Gastroesophageal sphincter (tissue), 4 donors: ENCODE results near the gene FAM13A. TPM values are rescaled to one million over a fixed set of nuclear protein-coding genes. Genes with fewer than 3 reads are reported as not detected.

Experiments
- ATAC-seq: fragments of 150-250 bp; one replicate; pipeline ENCODE4 v1.9.1; 2016; ENCODE audit warnings: mild to moderate bottlenecking, moderate library complexity
- H3K27ac ChIP-seq, 4 donors: fragments of 200-600 bp; sonication (generic) in 3 of 4; 1 replicate in 3 of 4; 2 replicates in 1 of 4; pipeline ENCODE4 v1.5.1; 2016 to 2019
- H3K27me3 ChIP-seq: fragments of 200-600 bp; sonication (generic); one replicate; pipeline ENCODE4 v1.5.1; 2019
- H3K36me3 ChIP-seq, 2 donors: fragments of 200-600 bp; sonication (generic); one replicate each; pipeline ENCODE4 v1.5.1; 2019; ENCODE audit warnings: control low read depth in 1 of 2
- H3K4me1 ChIP-seq, 3 donors: fragments of 200-600 bp; sonication (generic); 1 replicate in 2 of 3; 2 replicates in 1 of 3; pipeline ENCODE4 v1.5.1; 2016 to 2019; ENCODE audit warnings: control low read depth in 2 of 3
- H3K4me3 ChIP-seq, 2 donors: fragments of 200-600 bp; sonication (generic); one replicate each; pipeline ENCODE4 v1.5.1; 2019; ENCODE audit warnings: mild to moderate bottlenecking in 1 of 2, moderate library complexity in 1 of 2
- H3K9me3 ChIP-seq, 3 donors: fragments of 200-600 bp; sonication (generic); one replicate each; pipeline ENCODE4 v1.5.1; 2017 to 2019; ENCODE audit warnings: control low read depth in 2 of 3
- CTCF ChIP-seq, 4 experiments: fragments of 200-600 bp in 2 of 4; fragments of 450-650 bp in 2 of 4; sonication (generic) in 1 of 4; IDR thresholded peaks; one replicate each; pipeline ENCODE4 v1.5.1; 2017 to 2019; ENCODE audit warnings: antibody characterized with exemption in 4 of 4, mild to moderate bottlenecking in 2 of 4, moderate library complexity in 2 of 4
- EP300 ChIP-seq: sonication (generic); formaldehyde crosslinking; IDR thresholded peaks from one replicate; pipeline ENCODE4 v1.6.1; 2017; ENCODE audit warnings: antibody characterized with exemption, mild to moderate bottlenecking
- POLR2A ChIP-seq, 2 donors: fragments of 450-650 bp; IDR thresholded peaks; one replicate each; pipeline ENCODE4 v1.6.1; 2017; ENCODE audit warnings: antibody characterized with exemption in 2 of 2, mild to moderate bottlenecking in 2 of 2, moderate library complexity in 1 of 2
- POLR2AphosphoS5 ChIP-seq: sonication (generic); formaldehyde crosslinking; IDR thresholded peaks from one replicate; pipeline ENCODE4 v1.6.1; 2017; ENCODE audit warnings: antibody characterized with exemption
- WGBS, 2 donors: methylation state at CpG; one replicate each; pipeline ENCODE4 v1.1.5; 2018; ENCODE audit warnings: low coverage in 1 of 2; 5-methylcytosine and 5-hydroxymethylcytosine counted together
- total RNA-seq, 4 donors: library from RNA; depleted of rRNA; stranded (reverse); fragments of >200 nt; gene quantifications; one replicate each; pipeline ENCODE4 v1.1.0, GENCODE V29; 2016

The FAM13A gene
- total RNA-seq, 4 donors from 2014 or later = 22.8 to 46.9 (median 35.2) TPM

GRCh38 chr4:88962396-88962795, 94.6 kb downstream of the FAM13A start:
- Histone ChIP-seq H3K9me3 (no peaks in the 10 kb centered on the region), H3K4me3 (no peak overlapping the region), H3K4me1 (peaks cover 0 to 9% (median 0%) of the 10 kb centered on the region in 3 donors), H3K27me3 (no peaks in the 10 kb centered on the region), H3K36me3 (no peaks in the 10 kb centered on the region), H3K27ac (no peak overlapping the region)
- no peak for ATAC-seq
- TF ChIP-seq CTCF (IDR thresholded peaks at IDR 0.05) (no peak), POLR2A (IDR thresholded peaks at IDR 0.05) (no peak), EP300 (no peak), POLR2AphosphoS5 (no peak)
- 96 to 100% methylated on average over 2 of the region's 2 CpGs for WGBS, 2 donors

- TF ChIP-seq EP300 (no peak), CTCF (IDR thresholded peaks at IDR 0.05) (no peak), POLR2AphosphoS5 (no peak), POLR2A (IDR thresholded peaks at IDR 0.05) (no peak)
- WGBS, 2 donors = 63 to 70% methylated on average over 1 of the region's 1 CpG
- H3K4me1 ChIP-seq = peaks cover 0 to 9% (median 0%) of the 10 kb centered on the region in 3 donors
- no peak overlapping the region for H3K4me3 ChIP-seq
- ATAC-seq = no peak
- no peak overlapping the region for H3K27ac ChIP-seq
- no peaks in the 10 kb centered on the region for H3K36me3 ChIP-seq
- no peaks in the 10 kb centered on the region for H3K9me3 ChIP-seq
- no peaks in the 10 kb centered on the region for H3K27me3 ChIP-seq
Measured at GRCh38 chr4:88960576-88960975, 96.4 kb downstream of the FAM13A start.

- Histone ChIP-seq H3K27me3 (no peaks in the 10 kb centered on the region), H3K4me1 (peaks cover 0 to 9% (median 0%) of the 10 kb centered on the region in 3 donors), H3K36me3 (no peaks in the 10 kb centered on the region), H3K9me3 (no peaks in the 10 kb centered on the region), H3K4me3 (no peak overlapping the region), H3K27ac (no peak overlapping the region)
- 80 to 82% methylated on average over 1 to 3 of the region's 3 CpGs for WGBS, 2 donors
- no peak for ATAC-seq
- TF ChIP-seq POLR2AphosphoS5 (no peak), CTCF (IDR thresholded peaks at IDR 0.05) (no peak), EP300 (no peak), POLR2A (IDR thresholded peaks at IDR 0.05) (no peak)
Measured at GRCh38 chr4:88958080-88958479, 98.9 kb downstream of the FAM13A start.

- WGBS, 2 donors = 54 to 56% methylated on average over 2 of the region's 2 CpGs
- H3K27ac ChIP-seq = no peak overlapping the region
Measured at GRCh38 chr4:88957570-88957969, 99.4 kb downstream of the FAM13A start.

More at GRCh38 chr4:88957570-88957969, 99.4 kb downstream of the FAM13A start:
- H3K36me3 ChIP-seq = no peaks in the 10 kb centered on the region
- H3K27me3 ChIP-seq = no peaks in the 10 kb centered on the region
- ATAC-seq = no peak
- H3K9me3 ChIP-seq = no peaks in the 10 kb centered on the region
- H3K4me1 ChIP-seq = peaks cover 0 to 9% (median 0%) of the 10 kb centered on the region in 3 donors
- H3K4me3 ChIP-seq = no peak overlapping the region
- TF ChIP-seq POLR2AphosphoS5 (no peak), POLR2A (IDR thresholded peaks at IDR 0.05) (no peak), EP300 (no peak), CTCF (IDR thresholded peaks at IDR 0.05) (no peak)
